Measurements from ENCODE around the gene MYOM3.

DNA sequence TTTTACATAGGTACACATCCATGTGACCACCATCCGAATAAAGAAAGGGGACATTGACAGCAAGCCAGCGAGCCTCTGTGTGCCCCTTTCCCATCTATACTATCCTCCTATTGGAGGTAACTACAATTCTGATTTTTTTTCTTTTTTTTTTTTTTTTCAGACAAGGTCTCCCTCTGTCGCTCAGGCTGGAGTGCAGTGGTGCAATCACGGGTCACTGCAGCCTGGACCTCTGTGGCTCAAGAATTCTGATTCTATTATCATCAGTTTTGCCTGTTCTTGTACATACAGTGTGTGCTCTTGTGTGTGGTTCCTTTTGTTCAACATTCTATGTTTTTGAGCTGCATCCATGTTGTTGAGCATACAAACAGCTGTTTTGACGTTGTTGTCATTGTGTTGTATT lies 75.8 kb downstream of the MYOM3 start:
- TF ChIP-seq, protein P1, sequence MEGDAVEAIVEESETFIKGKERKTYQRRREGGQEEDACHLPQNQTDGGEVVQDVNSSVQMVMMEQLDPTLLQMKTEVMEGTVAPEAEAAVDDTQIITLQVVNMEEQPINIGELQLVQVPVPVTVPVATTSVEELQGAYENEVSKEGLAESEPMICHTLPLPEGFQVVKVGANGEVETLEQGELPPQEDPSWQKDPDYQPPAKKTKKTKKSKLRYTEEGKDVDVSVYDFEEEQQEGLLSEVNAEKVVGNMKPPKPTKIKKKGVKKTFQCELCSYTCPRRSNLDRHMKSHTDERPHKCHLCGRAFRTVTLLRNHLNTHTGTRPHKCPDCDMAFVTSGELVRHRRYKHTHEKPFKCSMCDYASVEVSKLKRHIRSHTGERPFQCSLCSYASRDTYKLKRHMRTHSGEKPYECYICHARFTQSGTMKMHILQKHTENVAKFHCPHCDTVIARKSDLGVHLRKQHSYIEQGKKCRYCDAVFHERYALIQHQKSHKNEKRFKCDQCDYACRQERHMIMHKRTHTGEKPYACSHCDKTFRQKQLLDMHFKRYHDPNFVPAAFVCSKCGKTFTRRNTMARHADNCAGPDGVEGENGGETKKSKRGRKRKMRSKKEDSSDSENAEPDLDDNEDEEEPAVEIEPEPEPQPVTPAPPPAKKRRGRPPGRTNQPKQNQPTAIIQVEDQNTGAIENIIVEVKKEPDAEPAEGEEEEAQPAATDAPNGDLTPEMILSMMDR (conservative IDR thresholded peaks at IDR 0.05; ENCODE audit: low read depth, low read length), result no peak
- TF ChIP-seq EZH2 (IDR thresholded peaks at IDR 0.05; ENCODE audit: low read length, unreplicated experiment), result no peak

Measured in PC-3 (cell line).